Sigmoid colon (tissue), 7 donors: Measurements from ENCODE around the gene HK2. TPM values are rescaled to one million over a fixed set of nuclear protein-coding genes. Genes with fewer than 3 reads are reported as not detected.

Experiments
- DNase-seq: peaks from one replicate; pipeline ENCODE4 v3.0.0-alpha.2; 2019
- H3K27ac ChIP-seq, 4 donors: fragments of 200-600 bp; sonication (generic); one replicate each; pipeline ENCODE4 v1.5.1; 2016 to 2019; ENCODE audit warnings: mild to moderate bottlenecking in 1 of 4
- H3K27me3 ChIP-seq, 3 donors: fragments of 200-600 bp; sonication (generic); one replicate each; pipeline ENCODE4 v1.5.1; 2019; ENCODE audit warnings: mild to moderate bottlenecking in 1 of 3
- H3K36me3 ChIP-seq, 4 donors: fragments of 200-600 bp; sonication (generic); one replicate each; pipeline ENCODE4 v1.5.1; 2016 to 2019
- H3K4me1 ChIP-seq, 4 donors: fragments of 200-600 bp; sonication (generic); one replicate each; pipeline ENCODE4 v1.5.1; 2017 to 2019
- H3K4me3 ChIP-seq, 4 donors: fragments of 200-600 bp; sonication (generic); one replicate each; pipeline ENCODE4 v1.5.1; 2017 to 2019; ENCODE audit warnings: mild to moderate bottlenecking in 2 of 4, moderate library complexity in 1 of 4
- H3K9me3 ChIP-seq, 4 donors: fragments of 200-600 bp in 3 of 4; sonication (generic) in 3 of 4; one replicate each; pipeline versions ENCODE4 v1.5.1 to v1.6.1; 2013 to 2019
- CTCF ChIP-seq, 4 experiments: fragments of 450-650 bp in 3 of 4; fragments of 200-600 bp in 1 of 4; IDR thresholded peaks; one replicate each; pipeline ENCODE4 v1.5.1; 2016 to 2019; ENCODE audit warnings: antibody characterized with exemption in 4 of 4, mild to moderate bottlenecking in 3 of 4, moderate library complexity in 2 of 4
- EP300 ChIP-seq, 4 donors: sonication (generic); formaldehyde crosslinking; IDR thresholded peaks; one replicate each; pipeline ENCODE4 v1.6.1; 2017; ENCODE audit warnings: antibody characterized with exemption in 4 of 4
- POLR2A ChIP-seq, 2 donors: fragments of 450-650 bp; IDR thresholded peaks; one replicate each; pipeline ENCODE4 v1.6.1; 2016; ENCODE audit warnings: antibody characterized with exemption in 2 of 2, mild to moderate bottlenecking in 2 of 2, moderate library complexity in 2 of 2
- POLR2AphosphoS5 ChIP-seq, 4 donors: sonication (generic); formaldehyde crosslinking; IDR thresholded peaks; one replicate each; pipeline ENCODE4 v1.6.1; 2017; ENCODE audit warnings: antibody characterized with exemption in 4 of 4
- WGBS, 2 donors: extraction: QIAGEN DNeasy Blood & Tissue Kit; methylation state at CpG; one replicate each; pipeline ENCODE4 v1.1.7; 2013; 5-methylcytosine and 5-hydroxymethylcytosine counted together
- intact Hi-C: fragments of 100-400 bp; cut with DNase I; formaldehyde crosslinking; loops from one replicate; pipeline ENCODE4 v1.15.1; 2023
- polyA plus RNA-seq, 3 donors: library from polyadenylated mRNA; stranded (reverse); fragments of 200-250 nt; gene quantifications; one replicate each; pipeline ENCODE4 v1.2.3, GENCODE V29; 2013
- total RNA-seq, 4 donors: library from RNA; depleted of rRNA; stranded (reverse); fragments of >200 nt; gene quantifications; one replicate each; pipeline ENCODE4 v1.1.0, GENCODE V29; 2016
- donor health status: healthy with polysubstance abuse.
- donor health status: Bipolar disorder and iron deficiency.
- donor health status: healthy.

The HK2 gene
- total and polyA plus RNA-seq, 7 donors, result 1.3 to 118 (median 1.9) TPM

- Histone ChIP-seq H3K27ac (no peak overlapping the region), H3K27me3 (no peaks in the 10 kb centered on the region), H3K4me1 (no peaks in the 10 kb centered on the region), H3K9me3 (no peaks in the 10 kb centered on the region), H3K36me3 (no peaks in the 10 kb centered on the region), H3K4me3 (no peak overlapping the region)
- no peak for DNase-seq
- intact Hi-C loops, result no loop called here
- 91 to 94% methylated on average over 8 of the region's 8 CpGs for WGBS, 2 donors
- TF ChIP-seq POLR2AphosphoS5 (IDR thresholded peaks at IDR 0.05) (no peak), EP300 (IDR thresholded peaks at IDR 0.05) (no peak), CTCF (IDR thresholded peaks at IDR 0.05) (no peak), POLR2A (IDR thresholded peaks at IDR 0.05) (no peak)
Observed at GRCh38 chr2:74857725-74858124, 23.8 kb downstream of the HK2 start.

- no peak for DNase-seq
- TF ChIP-seq POLR2A (IDR thresholded peaks at IDR 0.05) (no peak), EP300 (IDR thresholded peaks at IDR 0.05) (no peak), CTCF (IDR thresholded peaks at IDR 0.05) (no peak), POLR2AphosphoS5 (IDR thresholded peaks at IDR 0.05) (no peak)
- 66 to 86% methylated on average over 3 of the region's 3 CpGs for WGBS, 2 donors
- Histone ChIP-seq H3K27ac (no peak overlapping the region), H3K4me1 (no peaks in the 10 kb centered on the region), H3K4me3 (no peak overlapping the region), H3K9me3 (no peaks in the 10 kb centered on the region), H3K36me3 (no peaks in the 10 kb centered on the region), H3K27me3 (no peaks in the 10 kb centered on the region)
- intact Hi-C loops, result no loop called here
Observed at GRCh38 chr2:74858281-74858680, 24.4 kb downstream of the HK2 start.

GRCh38 chr2:74860079-74860478, 26.2 kb downstream of the HK2 start:
- DNase-seq, result no peak
- intact Hi-C loops, result no loop called here
- no peaks in the 10 kb centered on the region for H3K27me3 ChIP-seq
- no peaks in the 10 kb centered on the region for H3K4me1 ChIP-seq
- no peak overlapping the region for H3K4me3 ChIP-seq
- no peak for TF ChIP-seq CTCF (IDR thresholded peaks at IDR 0.05)
- no peak for TF ChIP-seq EP300 (IDR thresholded peaks at IDR 0.05)
- TF ChIP-seq POLR2AphosphoS5 (IDR thresholded peaks at IDR 0.05), result no peak
- TF ChIP-seq POLR2A (IDR thresholded peaks at IDR 0.05), result no peak
- no peaks in the 10 kb centered on the region for H3K9me3 ChIP-seq
- 93% methylated on average over 3 of the region's 3 CpGs for WGBS, 2 donors
- no peak overlapping the region for H3K27ac ChIP-seq
- H3K36me3 ChIP-seq, result no peaks in the 10 kb centered on the region

- WGBS, 2 donors, result 44 to 66% methylated on average over 3 of the region's 3 CpGs
- DNase-seq, result no peak
- no peaks in the 10 kb centered on the region for H3K36me3 ChIP-seq
- TF ChIP-seq POLR2A (IDR thresholded peaks at IDR 0.05) (no peak), POLR2AphosphoS5 (IDR thresholded peaks at IDR 0.05) (no peak), CTCF (IDR thresholded peaks at IDR 0.05) (no peak), EP300 (IDR thresholded peaks at IDR 0.05) (no peak)
- H3K4me3 ChIP-seq, result no peak overlapping the region
- no peaks in the 10 kb centered on the region for H3K27me3 ChIP-seq
- no peaks in the 10 kb centered on the region for H3K9me3 ChIP-seq
- no peak overlapping the region for H3K27ac ChIP-seq
- intact Hi-C loops, result no loop called here
- H3K4me1 ChIP-seq, result no peaks in the 10 kb centered on the region
Observed at GRCh38 chr2:74860521-74860920, 26.6 kb downstream of the HK2 start.

GRCh38 chr2:74861531-74861930, 27.6 kb downstream of the HK2 start:
- Histone ChIP-seq H3K4me3 (no peak overlapping the region), H3K27ac (no peak overlapping the region), H3K27me3 (no peaks in the 10 kb centered on the region), H3K4me1 (no peaks in the 10 kb centered on the region), H3K9me3 (no peaks in the 10 kb centered on the region), H3K36me3 (no peaks in the 10 kb centered on the region)
- intact Hi-C loops, result no loop called here
- DNase-seq, result no peak
- WGBS, 2 donors, result 64 to 91% methylated on average over 5 of the region's 5 CpGs
- TF ChIP-seq CTCF (IDR thresholded peaks at IDR 0.05) (no peak), POLR2AphosphoS5 (IDR thresholded peaks at IDR 0.05) (no peak), EP300 (IDR thresholded peaks at IDR 0.05) (no peak), POLR2A (IDR thresholded peaks at IDR 0.05) (no peak)
